Neural cell (in vitro differentiated cells): Measurements from ENCODE around the gene FSIP1. TPM values are rescaled to one million over a fixed set of nuclear protein-coding genes. Genes with fewer than 3 reads are reported as not detected.

ENCODE experiments used
- H2AFZ ChIP-seq: fragments of 200-600, 300-800 bp; sonication (generic), shearing (Covaris generic); 2 replicates; pipeline ENCODE4 v1.6.0; 2014; ENCODE audit warnings: low read depth, mild to moderate bottlenecking, antibody characterized with exemption, low read length, moderate library complexity
- H3F3A ChIP-seq: fragments of 200-600 bp; shearing (Covaris generic); 2 replicates; pipeline ENCODE4 v1.6.1; 2016; ENCODE audit warnings: mild to moderate bottlenecking, moderate library complexity, mixed read lengths, antibody characterized with exemption, low read length; ENCODE audit not compliant: insufficient read depth, poor library complexity, severe bottlenecking
- H3K27ac ChIP-seq: fragments of 200-600, 300-800 bp; sonication (generic), shearing (Covaris generic); 2 replicates; pipeline ENCODE4 v1.5.1; 2014; ENCODE audit warnings: mild to moderate bottlenecking, low read length, moderate library complexity
- H3K27me3 ChIP-seq: fragments of 300-800, 200-600 bp; sonication (generic), shearing (Covaris generic); 2 replicates; pipeline ENCODE4 v1.6.0; 2014; ENCODE audit warnings: mild to moderate bottlenecking, low read depth, low read length, moderate library complexity; ENCODE audit not compliant: insufficient read depth
- H3K36me3 ChIP-seq: fragments of 300-800, 200-600 bp; sonication (generic), shearing (Covaris generic); 2 replicates; pipeline ENCODE4 v1.5.1; 2014; ENCODE audit warnings: mild to moderate bottlenecking, antibody characterized with exemption, low read length, moderate library complexity; ENCODE audit not compliant: insufficient read depth
- H3K4me2 ChIP-seq: fragments of 300-800, 200-600 bp; sonication (generic), shearing (Covaris generic); 2 replicates; pipeline ENCODE4 v1.6.0; 2014; ENCODE audit warnings: mild to moderate bottlenecking, low read length
- H3K4me3 ChIP-seq: fragments of 300-800, 200-600 bp; sonication (generic), shearing (Covaris generic); 2 replicates; pipeline ENCODE4 v1.5.1; 2014; ENCODE audit warnings: mild to moderate bottlenecking, low read length, moderate library complexity
- H3K79me2 ChIP-seq: fragments of 200-600 bp; shearing (Covaris generic); replicated peaks from 2 replicates; pipeline ENCODE4 v1.6.0; 2014; ENCODE audit warnings: mild to moderate bottlenecking, low read length, moderate library complexity; ENCODE audit not compliant: insufficient read depth
- H3K9ac ChIP-seq: fragments of 300-800, 200-600 bp; sonication (generic), shearing (Covaris generic); 2 replicates; pipeline ENCODE4 v1.6.1; 2016; ENCODE audit warnings: mild to moderate bottlenecking, low read length, mixed read lengths
- H3K9me2 ChIP-seq: fragments of 200-600 bp; shearing (Covaris generic); 2 replicates; pipeline ENCODE4 v1.6.1; 2016; ENCODE audit warnings: mild to moderate bottlenecking, low read length, mixed read lengths; ENCODE audit not compliant: insufficient read depth
- H3K9me3 ChIP-seq: fragments of 200-600, 300-800 bp; sonication (generic), shearing (Covaris generic); 2 replicates; pipeline ENCODE4 v1.6.1; 2016; ENCODE audit warnings: mild to moderate bottlenecking, mixed run types, low read length, moderate library complexity, mixed read lengths
- H4K20me1 ChIP-seq: fragments of 200-600 bp; shearing (Covaris generic); 2 replicates; pipeline ENCODE4 v1.6.1; 2016; ENCODE audit warnings: mild to moderate bottlenecking, mixed run types; ENCODE audit not compliant: insufficient read depth
- CTCF ChIP-seq: fragments of 450-650 bp; IDR thresholded peaks from 2 replicates; pipeline ENCODE4 v1.5.1; 2014; ENCODE audit warnings: antibody characterized with exemption, mild to moderate bottlenecking, moderate library complexity; ENCODE audit not compliant: poor library complexity, severe bottlenecking
- EP300 ChIP-seq: fragments of 450-650 bp; conservative IDR thresholded peaks from 2 replicates; pipeline ENCODE4 v1.6.1; 2014; ENCODE audit warnings: antibody characterized with exemption, mild to moderate bottlenecking, moderate library complexity; ENCODE audit not compliant: poor library complexity, severe bottlenecking
- EZH2 ChIP-seq: fragments of 200-600, 300-800 bp; shearing (Covaris generic), sonication (generic); IDR thresholded peaks from 2 replicates; pipeline ENCODE4 v1.6.1; 2014; ENCODE audit warnings: antibody characterized with exemption, low read length, borderline replicate concordance, mild to moderate bottlenecking; ENCODE audit not compliant: insufficient read depth, poor library complexity, severe bottlenecking
- MXI1 ChIP-seq: fragments of 450-650 bp; conservative IDR thresholded peaks from 2 replicates; pipeline ENCODE4 v1.6.1; 2014; ENCODE audit warnings: antibody characterized with exemption, mild to moderate bottlenecking; ENCODE audit not compliant: poor library complexity, severe bottlenecking
- POLR2AphosphoS5 ChIP-seq: IDR thresholded peaks from 2 replicates; pipeline ENCODE4 v1.6.1; 2012
- RAD21 ChIP-seq: fragments of 450-650 bp; conservative IDR thresholded peaks from 2 replicates; pipeline ENCODE4 v1.6.1; 2014; ENCODE audit warnings: antibody characterized with exemption, mild to moderate bottlenecking, moderate library complexity
- REST ChIP-seq: IDR thresholded peaks from 2 replicates; pipeline ENCODE4 v1.6.1; 2012; ENCODE audit warnings: borderline replicate concordance
- SMC3 ChIP-seq: fragments of 450-650 bp; conservative IDR thresholded peaks from 2 replicates; pipeline ENCODE4 v1.6.1; 2014; ENCODE audit warnings: antibody characterized with exemption, mild to moderate bottlenecking, moderate library complexity; ENCODE audit not compliant: poor library complexity
- TAF1 ChIP-seq: IDR thresholded peaks from 2 replicates; pipeline ENCODE4 v1.6.1; 2012; ENCODE audit warnings: low read depth
- polyA plus RNA-seq: library from polyadenylated mRNA; depleted of rRNA; stranded (reverse); fragments of >200 nt; gene quantifications from 2 replicates; pipeline ENCODE4 v1.2.3, GENCODE V29; 2014

Gene FSIP1
- polyA plus RNA-seq, 1 donor from 2014 or later = 3.8 TPM

GRCh38 chr15:39789736-39790135, 7.1 kb upstream of the FSIP1 start:
- Histone ChIP-seq H3F3A (no peaks in the 10 kb centered on the region), H3K79me2 (no peaks in the 10 kb centered on the region), H3K9me2 (no peaks in the 10 kb centered on the region), H3K27me3 (no peaks in the 10 kb centered on the region), H4K20me1 (no peaks in the 10 kb centered on the region), H3K4me2 (no peak overlapping the region), H3K27ac (no peak overlapping the region), H3K36me3 (no peaks in the 10 kb centered on the region), H3K9me3 (no peaks in the 10 kb centered on the region), H3K4me3 (no peak overlapping the region), H2AFZ (no peak overlapping the region), H3K9ac (no peak overlapping the region)
- TF ChIP-seq CTCF = no peak
- no peak for TF ChIP-seq EP300
- no peak for TF ChIP-seq MXI1
- no peak for TF ChIP-seq RAD21
- TF ChIP-seq SMC3 = no peak
- TF ChIP-seq POLR2AphosphoS5 = no peak
- no peak for TF ChIP-seq EZH2
- no peak for TF ChIP-seq REST
- no peak for TF ChIP-seq TAF1

GRCh38 chr15:39788800-39789565, 6.3 kb upstream of the FSIP1 start:
- no peak overlapping the region for H3K4me3 ChIP-seq
- H3K79me2 ChIP-seq = peaks cover 4% of the 10 kb centered on the region
- no peak overlapping the region for H3K4me2 ChIP-seq
- no peaks in the 10 kb centered on the region for H3F3A ChIP-seq
- no peak overlapping the region for H3K9ac ChIP-seq
- TF ChIP-seq POLR2AphosphoS5 = no peak
- TF ChIP-seq RAD21 = no peak
- no peak for TF ChIP-seq SMC3
- TF ChIP-seq REST = no peak
- no peak for TF ChIP-seq TAF1
- TF ChIP-seq EP300 = no peak
- no peak for TF ChIP-seq MXI1
- no peak for TF ChIP-seq EZH2
- no peak for TF ChIP-seq CTCF
- H2AFZ ChIP-seq = no peak overlapping the region
- no peaks in the 10 kb centered on the region for H3K9me2 ChIP-seq
- no peaks in the 10 kb centered on the region for H4K20me1 ChIP-seq
- H3K27me3 ChIP-seq = no peaks in the 10 kb centered on the region
- H3K27ac ChIP-seq = no peak overlapping the region
- H3K36me3 ChIP-seq = no peaks in the 10 kb centered on the region
- no peaks in the 10 kb centered on the region for H3K9me3 ChIP-seq
